WERI-Rb-1 (cell line): ENCODE data around the gene NDUFA3.

Experiments
- DNase-seq: peaks from one replicate; pipeline ENCODE4 v3.0.0-alpha.2; 2020
- H3K27ac ChIP-seq: fragments of 250-450 bp; sonication (Bioruptor Pico); 2 replicates; pipeline ENCODE4 v1.5.1; 2020; ENCODE audit warnings: mild to moderate bottlenecking, moderate library complexity
- H3K27me3 ChIP-seq: fragments of 250-450 bp; sonication (Bioruptor Pico); 2 replicates; pipeline ENCODE4 v1.5.1; 2021; ENCODE audit warnings: mild to moderate bottlenecking, low read depth, moderate library complexity; ENCODE audit not compliant: insufficient read depth, severe bottlenecking
- H3K36me3 ChIP-seq: fragments of 250-450 bp; sonication (Bioruptor Pico); 2 replicates; pipeline ENCODE4 v1.5.1; 2020; ENCODE audit warnings: mild to moderate bottlenecking, moderate library complexity
- H3K4me3 ChIP-seq: 2 replicates; pipeline ENCODE4 v1.5.1; 2011; ENCODE audit warnings: low read depth, mild to moderate bottlenecking, control low read depth, low read length
- H3K9me3 ChIP-seq: fragments of 250-450 bp; sonication (Bioruptor Pico); 2 replicates; pipeline ENCODE4 v1.5.1; 2021; ENCODE audit warnings: mild to moderate bottlenecking, moderate library complexity; ENCODE audit not compliant: severe bottlenecking
- TF ChIP-seq, protein P1 (sequence below): IDR thresholded peaks from 2 replicates; pipeline ENCODE4 v1.5.1; 2011; ENCODE audit warnings: low read depth, mild to moderate bottlenecking, control low read depth, inconsistent platforms, low read length

The NDUFA3 gene

DNA sequence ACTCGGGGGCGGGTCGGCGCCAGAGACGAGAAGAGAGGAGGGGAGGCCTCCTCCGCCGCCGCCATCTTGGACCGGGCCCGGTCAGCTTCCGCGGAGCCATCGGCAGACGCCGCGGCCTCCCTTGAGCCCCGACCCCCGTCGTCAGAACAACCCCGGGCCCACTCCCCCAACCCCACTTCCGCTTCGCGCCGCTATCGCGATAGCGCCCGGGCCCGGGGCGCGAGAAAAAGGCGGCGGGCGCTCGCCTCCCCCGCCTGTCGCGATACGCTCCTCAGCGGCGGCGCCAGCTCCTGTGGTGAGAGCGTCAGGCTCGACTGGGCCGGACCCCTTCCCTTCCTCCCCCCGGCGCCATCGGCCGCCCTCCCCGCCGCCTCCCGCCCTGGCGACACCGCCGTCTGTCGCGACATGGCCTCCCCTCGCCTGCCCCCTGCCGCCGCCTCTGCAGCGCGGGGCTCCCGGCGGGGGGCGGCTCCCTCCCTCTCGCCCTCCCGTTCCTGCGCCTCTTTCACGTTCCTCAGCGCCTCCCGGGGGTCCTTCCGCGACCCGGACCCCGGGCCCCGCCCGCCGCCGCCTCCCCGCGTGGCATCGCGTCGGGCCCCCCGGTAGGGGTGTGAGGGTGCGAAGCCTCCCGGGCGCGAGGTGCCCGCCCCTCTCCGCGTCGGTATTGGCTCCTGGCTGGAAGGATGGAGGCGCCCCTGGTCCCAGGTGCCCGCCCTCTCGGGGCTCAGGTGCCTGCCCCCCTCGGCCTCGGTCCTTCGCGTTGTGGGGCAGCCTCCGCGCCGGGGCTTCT, 35.2 kb downstream of the NDUFA3 start, which contains the start of gene CNOT3:
Gene CNOT3 (plus strand): TSS at position 64 of the 790 bp plus-strand sequence. CDS start 5,217 bp downstream, outside the sequence.
- Histone ChIP-seq H3K27ac (peak within 1 kb of the TSS; percentile 95), H3K4me3 (peak within 1 kb of the TSS; percentile 84), H3K36me3 (peaks cover 46% of the 10 kb centered on the region), H3K9me3 (no peaks in the 10 kb centered on the region), H3K27me3 (no peaks in the 10 kb centered on the region)
- no peak for DNase-seq
- TF ChIP-seq, protein P1, sequence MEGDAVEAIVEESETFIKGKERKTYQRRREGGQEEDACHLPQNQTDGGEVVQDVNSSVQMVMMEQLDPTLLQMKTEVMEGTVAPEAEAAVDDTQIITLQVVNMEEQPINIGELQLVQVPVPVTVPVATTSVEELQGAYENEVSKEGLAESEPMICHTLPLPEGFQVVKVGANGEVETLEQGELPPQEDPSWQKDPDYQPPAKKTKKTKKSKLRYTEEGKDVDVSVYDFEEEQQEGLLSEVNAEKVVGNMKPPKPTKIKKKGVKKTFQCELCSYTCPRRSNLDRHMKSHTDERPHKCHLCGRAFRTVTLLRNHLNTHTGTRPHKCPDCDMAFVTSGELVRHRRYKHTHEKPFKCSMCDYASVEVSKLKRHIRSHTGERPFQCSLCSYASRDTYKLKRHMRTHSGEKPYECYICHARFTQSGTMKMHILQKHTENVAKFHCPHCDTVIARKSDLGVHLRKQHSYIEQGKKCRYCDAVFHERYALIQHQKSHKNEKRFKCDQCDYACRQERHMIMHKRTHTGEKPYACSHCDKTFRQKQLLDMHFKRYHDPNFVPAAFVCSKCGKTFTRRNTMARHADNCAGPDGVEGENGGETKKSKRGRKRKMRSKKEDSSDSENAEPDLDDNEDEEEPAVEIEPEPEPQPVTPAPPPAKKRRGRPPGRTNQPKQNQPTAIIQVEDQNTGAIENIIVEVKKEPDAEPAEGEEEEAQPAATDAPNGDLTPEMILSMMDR: no peak

DNA sequence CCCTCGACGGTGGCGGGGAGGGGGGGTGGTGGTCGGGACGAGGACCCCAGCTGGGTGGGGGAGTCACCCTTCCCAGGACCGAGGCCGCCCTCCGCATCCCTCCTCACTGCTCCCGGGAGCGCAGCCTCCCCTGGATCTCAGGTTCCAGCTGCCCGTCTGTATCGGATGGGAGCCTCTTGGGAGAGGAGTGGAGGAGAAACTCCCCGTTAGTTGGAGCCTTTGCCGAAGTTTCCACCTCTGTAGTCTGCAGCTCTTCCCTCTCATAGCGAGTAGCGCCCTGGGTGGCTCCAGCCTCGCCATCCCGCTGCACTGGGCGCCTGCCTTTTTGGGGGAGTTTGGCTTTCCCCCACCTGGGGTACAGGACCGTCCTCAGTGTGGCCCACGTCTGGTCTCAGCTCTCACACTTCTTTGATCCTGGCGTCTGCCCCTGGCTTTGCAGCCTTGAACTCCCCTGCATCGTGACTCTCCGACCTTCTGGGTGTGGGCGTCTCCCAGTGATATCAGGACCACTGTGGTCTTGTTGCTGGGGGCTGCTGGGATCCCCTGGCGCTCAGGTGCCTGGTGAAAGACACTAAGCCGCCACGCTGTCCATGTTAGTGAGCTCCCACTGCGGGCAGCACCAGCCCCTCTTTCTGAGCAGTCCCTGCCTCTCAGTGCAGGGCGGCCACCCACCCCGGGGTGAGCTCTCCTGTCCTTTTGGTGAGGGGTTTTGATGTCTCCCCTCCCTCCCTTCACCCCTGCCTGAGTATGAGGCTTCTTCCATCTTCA, 36.0 kb downstream of the NDUFA3 start:
- TF ChIP-seq, protein P1: no peak
- no peak for DNase-seq
- Histone ChIP-seq H3K27me3 (no peaks in the 10 kb centered on the region), H3K4me3 (peak overlapping the region; percentile 84), H3K9me3 (no peaks in the 10 kb centered on the region), H3K36me3 (peaks cover 51% of the 10 kb centered on the region), H3K27ac (no peak overlapping the region)

DNA sequence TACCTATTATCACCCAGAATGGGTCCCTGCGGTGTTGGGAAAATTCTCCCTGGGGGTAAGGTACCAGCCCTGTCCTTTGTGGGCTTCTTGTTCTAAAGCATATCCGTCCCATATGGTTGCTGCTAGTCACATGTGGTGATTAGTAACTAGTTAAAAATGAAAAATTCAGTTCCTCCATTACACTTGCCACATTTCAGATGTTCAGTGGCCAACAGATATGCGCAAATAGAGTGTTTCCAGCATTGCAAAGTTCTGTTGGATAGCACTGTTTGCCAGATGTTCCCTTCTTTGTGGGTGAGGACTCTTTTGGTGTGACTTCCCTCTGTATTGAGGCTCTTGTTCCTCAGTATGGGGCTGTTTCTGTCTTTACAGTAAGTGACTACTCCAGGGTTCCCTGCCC, 38.7 kb downstream of the NDUFA3 start:
- H3K27ac ChIP-seq: no peak overlapping the region
- H3K4me3 ChIP-seq: no peak overlapping the region
- TF ChIP-seq, protein P1: no peak
- no peaks in the 10 kb centered on the region for H3K27me3 ChIP-seq
- H3K9me3 ChIP-seq: no peaks in the 10 kb centered on the region
- DNase-seq: no peak
- peaks cover 78% of the 10 kb centered on the region for H3K36me3 ChIP-seq

DNA sequence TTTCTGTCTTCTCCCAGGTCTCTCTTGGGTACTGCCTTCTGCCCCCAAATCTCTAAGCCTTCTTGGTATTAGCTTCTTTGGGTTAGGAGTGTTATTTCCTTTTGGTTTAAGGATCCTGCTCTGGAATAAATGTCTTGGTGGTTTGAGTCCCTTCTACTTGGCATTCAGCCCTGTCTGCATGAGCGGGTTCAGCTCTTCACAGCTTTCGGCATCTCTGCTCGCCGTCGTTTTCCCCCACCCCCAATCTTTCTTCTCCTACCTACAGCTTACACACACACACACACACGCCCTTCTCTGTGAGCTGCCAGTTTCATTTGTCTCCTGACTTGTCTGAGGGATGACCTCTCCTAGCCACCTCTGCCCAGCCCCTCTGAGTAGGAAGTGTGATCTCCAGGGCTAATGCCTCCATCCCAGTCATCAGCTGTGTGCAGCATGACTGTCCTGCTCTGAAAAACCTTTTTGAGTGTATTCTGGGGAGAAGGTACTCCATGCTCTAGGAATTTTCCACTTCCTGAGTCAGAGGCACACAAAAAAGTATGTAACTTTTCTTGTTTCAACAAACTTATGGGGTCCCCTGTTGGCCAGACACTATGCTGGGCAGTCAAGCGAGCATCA, 39.6 kb downstream of the NDUFA3 start:
- Histone ChIP-seq H3K9me3 (no peaks in the 10 kb centered on the region), H3K4me3 (no peak overlapping the region), H3K27ac (no peak overlapping the region), H3K27me3 (no peaks in the 10 kb centered on the region), H3K36me3 (peaks cover 87% of the 10 kb centered on the region)
- TF ChIP-seq, protein P1: no peak
- no peak for DNase-seq

DNA sequence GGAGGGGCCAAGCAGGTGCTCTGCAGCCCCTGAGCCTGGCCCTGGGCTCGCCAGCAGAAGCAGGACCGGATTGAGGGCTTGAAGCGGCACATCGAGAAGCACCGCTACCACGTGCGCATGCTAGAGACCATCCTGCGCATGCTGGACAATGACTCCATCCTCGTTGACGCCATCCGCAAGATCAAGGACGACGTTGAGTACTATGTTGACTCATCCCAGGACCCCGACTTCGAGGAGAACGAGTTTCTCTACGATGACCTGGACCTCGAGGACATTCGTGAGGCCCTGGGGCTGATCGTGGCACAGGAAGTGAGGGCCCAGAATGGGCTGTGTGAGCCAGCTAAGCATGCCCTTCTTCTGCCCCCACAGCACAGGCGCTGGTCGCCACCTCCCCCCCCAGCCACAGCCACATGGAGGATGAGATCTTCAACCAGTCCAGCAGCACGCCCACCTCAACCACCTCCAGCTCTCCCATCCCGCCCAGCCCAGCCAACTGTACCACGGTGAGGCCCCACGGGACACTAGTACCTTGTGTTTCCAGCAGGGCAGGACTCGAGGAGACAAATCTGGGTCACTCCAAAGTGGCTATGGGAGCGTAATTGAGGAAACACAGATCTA, 43.0 kb downstream of the NDUFA3 start:
- Histone ChIP-seq H3K36me3 (peaks cover 91% of the 10 kb centered on the region), H3K4me3 (no peak overlapping the region), H3K9me3 (no peaks in the 10 kb centered on the region), H3K27me3 (no peaks in the 10 kb centered on the region), H3K27ac (no peak overlapping the region)
- TF ChIP-seq, protein P1: no peak
- no peak for DNase-seq
